Measurements from ENCODE around the gene LRPAP1.
"Not testable (repeated sequence)": the region's sequence is repeated elsewhere in the genome, so short reads cannot be mapped to it uniquely, and the experiment has no call there.

- not testable (repeated sequence) for TF ChIP-seq POLR2AphosphoS5 (IDR thresholded peaks at IDR 0.05; ENCODE audit: insufficient read depth in 1 of 2, low read depth in 1 of 2); CTCF (IDR thresholded peaks at IDR 0.05); POLR2A (IDR thresholded peaks at IDR 0.05)
Observed at GRCh38 chr4:3559381-3560290, 27.4 kb upstream of the LRPAP1 start.

Data from vagina (tissue), 2 donors.